ENCODE data around the gene ITGA3.

ITGA3 gene

DNA sequence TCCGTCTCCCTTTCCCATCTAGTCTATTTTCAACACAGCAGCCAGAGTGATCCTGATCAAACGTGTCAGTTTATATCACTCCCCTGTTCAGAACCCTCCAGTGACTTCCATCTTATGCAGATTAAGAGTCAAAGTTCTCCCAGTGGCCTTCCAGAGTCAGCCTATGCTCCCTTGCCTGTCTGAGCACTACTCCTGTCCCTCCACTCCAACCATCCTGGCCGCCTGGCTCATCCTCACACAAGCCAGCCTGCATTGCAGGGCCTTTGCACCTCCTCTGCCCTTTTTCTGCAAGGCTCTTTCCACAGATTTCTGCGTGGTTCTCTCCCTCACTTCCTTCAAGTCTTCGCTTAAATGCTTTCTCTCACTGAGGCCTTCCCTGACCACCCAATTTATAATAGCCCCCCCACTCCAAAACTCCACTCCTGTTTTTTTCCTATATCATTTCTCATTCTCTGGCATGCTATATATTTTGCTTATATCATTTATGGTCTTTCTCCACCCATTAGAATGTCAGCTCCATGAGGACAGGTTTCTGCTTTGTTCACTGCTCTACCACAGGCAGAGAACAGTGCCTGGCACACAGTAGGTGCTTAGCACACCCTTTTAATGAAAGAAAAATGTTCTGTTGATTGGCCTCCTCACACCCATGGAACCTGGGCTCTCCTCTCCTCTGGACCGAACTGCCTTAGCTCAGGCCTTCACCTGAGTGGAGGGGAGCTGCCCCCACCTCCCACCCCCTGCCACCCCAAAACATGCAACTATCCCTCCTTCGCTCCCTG lies 64.8 kb downstream of the ITGA3 start:
- H3K79me2 ChIP-seq (ENCODE audit: insufficient read depth, low read length), result no peaks in the 10 kb centered on the region
- no peaks in the 10 kb centered on the region for H4K20me1 ChIP-seq (ENCODE audit: insufficient read depth, low read length, poor library complexity, severe bottlenecking)
- no peak overlapping the region for H3K4me2 ChIP-seq (ENCODE audit: low read depth, low read length, poor library complexity, severe bottlenecking)
- H3F3A ChIP-seq (ENCODE audit: low read depth), result no peaks in the 10 kb centered on the region
- H3K9me2 ChIP-seq (replicated peaks; ENCODE audit: low read depth, low read length), result no peaks in the 10 kb centered on the region
- no peak overlapping the region for H3K4me3 ChIP-seq (ENCODE audit: low read length, poor library complexity, severe bottlenecking)
- H3K27me3 ChIP-seq (ENCODE audit: insufficient read depth, low read length, poor library complexity, severe bottlenecking), result no peaks in the 10 kb centered on the region
- TF ChIP-seq CTCF (conservative IDR thresholded peaks at IDR 0.05; ENCODE audit: low read length) (no peak), EZH2phosphoT487 (IDR thresholded peaks at IDR 0.05; ENCODE audit: borderline replicate concordance) (no peak)
- H3K9ac ChIP-seq (ENCODE audit: low read depth, low read length, poor library complexity, severe bottlenecking), result no peak overlapping the region
- no peak overlapping the region for H2AFZ ChIP-seq (ENCODE audit: low read length)
- no peaks in the 10 kb centered on the region for H3K36me3 ChIP-seq (ENCODE audit: insufficient read depth, low read length)
- H3K4me1 ChIP-seq (ENCODE audit: insufficient read depth, low read length, poor library complexity, severe bottlenecking), result peaks cover 5% of the 10 kb centered on the region
- no peaks in the 10 kb centered on the region for H3K9me3 ChIP-seq (ENCODE audit: insufficient read depth, low read depth, low read length)

GRCh38 chr17:50122945-50123344 lies 67.0 kb downstream of the ITGA3 start:
- Histone ChIP-seq H3K36me3 (ENCODE audit: insufficient read depth, low read length) (no peaks in the 10 kb centered on the region), H3K4me3 (ENCODE audit: low read length, poor library complexity, severe bottlenecking) (no peak overlapping the region), H3K4me2 (ENCODE audit: low read depth, low read length, poor library complexity, severe bottlenecking) (no peak overlapping the region)

GRCh38 chr17:50123649-50124349 lies 67.9 kb downstream of the ITGA3 start:
- Histone ChIP-seq H3K4me3 (ENCODE audit: low read length, poor library complexity, severe bottlenecking) (no peak overlapping the region), H3K4me1 (ENCODE audit: insufficient read depth, low read length, poor library complexity, severe bottlenecking) (peaks cover 20% of the 10 kb centered on the region), H3K27me3 (ENCODE audit: insufficient read depth, low read length, poor library complexity, severe bottlenecking) (no peaks in the 10 kb centered on the region), H2AFZ (ENCODE audit: low read length) (no peak overlapping the region), H3K9me2 (replicated peaks; ENCODE audit: low read depth, low read length) (no peaks in the 10 kb centered on the region), H4K20me1 (ENCODE audit: insufficient read depth, low read length, poor library complexity, severe bottlenecking) (no peaks in the 10 kb centered on the region), H3F3A (ENCODE audit: low read depth) (no peaks in the 10 kb centered on the region), H3K36me3 (ENCODE audit: insufficient read depth, low read length) (no peaks in the 10 kb centered on the region), H3K79me2 (ENCODE audit: insufficient read depth, low read length) (no peaks in the 10 kb centered on the region), H3K4me2 (ENCODE audit: low read depth, low read length, poor library complexity, severe bottlenecking) (no peak overlapping the region), H3K9me3 (ENCODE audit: insufficient read depth, low read depth, low read length) (no peaks in the 10 kb centered on the region), H3K9ac (ENCODE audit: low read depth, low read length, poor library complexity, severe bottlenecking) (no peak overlapping the region)
- no peak for TF ChIP-seq CTCF (conservative IDR thresholded peaks at IDR 0.05; ENCODE audit: low read length)
- no peak for TF ChIP-seq EZH2phosphoT487 (IDR thresholded peaks at IDR 0.05; ENCODE audit: borderline replicate concordance)

More at GRCh38 chr17:50122945-50123344, 67.0 kb downstream of the ITGA3 start:
- H3K9me2 ChIP-seq (replicated peaks; ENCODE audit: low read depth, low read length), result no peaks in the 10 kb centered on the region
- H2AFZ ChIP-seq (ENCODE audit: low read length), result no peak overlapping the region
- peaks cover 13% of the 10 kb centered on the region for H3K4me1 ChIP-seq (ENCODE audit: insufficient read depth, low read length, poor library complexity, severe bottlenecking)
- H3F3A ChIP-seq (ENCODE audit: low read depth), result no peaks in the 10 kb centered on the region
- no peak overlapping the region for H3K9ac ChIP-seq (ENCODE audit: low read depth, low read length, poor library complexity, severe bottlenecking)
- TF ChIP-seq CTCF (conservative IDR thresholded peaks at IDR 0.05; ENCODE audit: low read length), result no peak
- TF ChIP-seq EZH2phosphoT487 (IDR thresholded peaks at IDR 0.05; ENCODE audit: borderline replicate concordance), result no peak
- no peaks in the 10 kb centered on the region for H3K9me3 ChIP-seq (ENCODE audit: insufficient read depth, low read depth, low read length)
- no peaks in the 10 kb centered on the region for H3K27me3 ChIP-seq (ENCODE audit: insufficient read depth, low read length, poor library complexity, severe bottlenecking)
- no peaks in the 10 kb centered on the region for H4K20me1 ChIP-seq (ENCODE audit: insufficient read depth, low read length, poor library complexity, severe bottlenecking)
- H3K79me2 ChIP-seq (ENCODE audit: insufficient read depth, low read length), result no peaks in the 10 kb centered on the region
